Upper lobe of left lung (tissue), 6 donors: Measurements from ENCODE around the gene KLK1. TPM values are rescaled to one million over a fixed set of nuclear protein-coding genes. Genes with fewer than 3 reads are reported as not detected.

ENCODE experiments used
- ATAC-seq, 2 donors: fragments of 200-7000 bp; cut with Tn5 transposase; one replicate each; pipeline ENCODE4 v1.9.1; 2022; ENCODE audit warnings: mild to moderate bottlenecking in 2 of 2, moderate library complexity in 2 of 2; ENCODE audit not compliant: low FRiP score in 2 of 2
- DNase-seq, 2 donors: peaks; one replicate each; pipeline ENCODE4 v3.0.0-alpha.2; 2019 to 2020
- H3K27ac ChIP-seq, 4 donors: fragments of 200-600 bp; sonication (generic); one replicate each; pipeline ENCODE4 v1.5.1; 2016 to 2019
- H3K27me3 ChIP-seq, 4 donors: fragments of 200-600 bp; sonication (generic); one replicate each; pipeline ENCODE4 v1.5.1; 2017 to 2019
- H3K36me3 ChIP-seq, 4 donors: fragments of 200-600 bp; sonication (generic); one replicate each; pipeline ENCODE4 v1.5.1; 2016 to 2019
- H3K4me1 ChIP-seq, 4 donors: fragments of 200-600 bp; sonication (generic); one replicate each; pipeline ENCODE4 v1.5.1; 2018 to 2019
- H3K4me3 ChIP-seq, 4 donors: fragments of 200-600 bp; sonication (generic); one replicate each; pipeline ENCODE4 v1.5.1; 2017 to 2019; ENCODE audit warnings: mild to moderate bottlenecking in 2 of 4, moderate library complexity in 1 of 4
- H3K9me3 ChIP-seq, 4 donors: fragments of 200-600 bp; sonication (generic); one replicate each; pipeline ENCODE4 v1.5.1; 2018 to 2019
- EP300 ChIP-seq, 4 donors: sonication (generic); formaldehyde crosslinking; IDR thresholded peaks; one replicate each; pipeline ENCODE4 v1.5.1; 2017; ENCODE audit warnings: antibody characterized with exemption in 4 of 4, control low read depth in 2 of 4
- POLR2A ChIP-seq, 4 donors: fragments of 450-650 bp; IDR thresholded peaks; one replicate each; pipeline ENCODE4 v1.5.1; 2016 to 2017; ENCODE audit warnings: antibody characterized with exemption in 4 of 4, mild to moderate bottlenecking in 2 of 4
- POLR2AphosphoS5 ChIP-seq, 2 donors: sonication (generic); formaldehyde crosslinking; IDR thresholded peaks; one replicate each; pipeline ENCODE4 v1.5.1; 2017; ENCODE audit warnings: antibody characterized with exemption in 2 of 2
- WGBS, 2 donors: methylation state at CpG; one replicate each; pipeline ENCODE4 v1.1.5; 2017 to 2018; 5-methylcytosine and 5-hydroxymethylcytosine counted together
- total RNA-seq, 6 donors: library from RNA; depleted of rRNA in 4 of 6; stranded (reverse); fragments of >200 nt in 4 of 6; gene quantifications; one replicate each; pipeline versions ENCODE4 v1.1.0 to v1.2.1, GENCODE V29; 2016 to 2021
- TF ChIP-seq, protein P1 (sequence below), 6 experiments: fragments of 450-650 bp in 4 of 6; fragments of 200-600 bp in 2 of 6; sonication (generic) in 2 of 6; IDR thresholded peaks; one replicate each; pipeline ENCODE4 v1.5.1; 2016 to 2019; ENCODE audit warnings: antibody characterized with exemption in 6 of 6
- donor health status: DM: no; HTN: no; CAD: no; lungs with moderate emphysema.
- donor health status: DM: no; HTN: yes; CAD: no; lungs with severe emphysema.

KLK1 gene
- total RNA-seq, 6 donors from 2014 or later: 1.3 to 3.3 (median 2.0) TPM; not detected in 3

DNA sequence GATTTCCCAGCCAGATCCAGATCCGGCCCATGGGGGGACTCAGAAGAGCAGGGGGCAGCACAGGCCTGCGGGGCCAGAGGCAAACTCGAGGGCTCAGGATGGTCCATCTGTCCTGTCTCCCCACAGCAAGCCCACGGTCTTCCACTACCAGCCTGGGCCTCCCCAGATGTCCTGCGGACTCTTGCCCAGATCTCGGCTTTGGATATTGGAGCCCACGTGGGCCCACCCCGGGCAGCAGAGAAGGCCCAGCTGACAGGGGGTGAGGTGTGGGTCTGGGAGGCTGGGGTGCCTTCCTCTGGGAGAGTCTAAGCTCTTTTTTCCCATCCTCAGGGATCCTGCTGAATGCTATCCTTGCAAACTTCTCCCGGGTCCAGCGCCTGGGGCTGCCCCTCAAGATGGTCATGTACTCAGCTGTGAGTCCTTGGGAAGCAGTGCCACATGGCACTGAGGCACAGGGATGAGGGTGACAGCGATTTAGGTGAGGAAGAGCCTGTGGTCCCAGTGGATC, 30.0 kb downstream of the KLK1 start:
- TF ChIP-seq POLR2A (IDR thresholded peaks at IDR 0.05) (no peak), POLR2AphosphoS5 (IDR thresholded peaks at IDR 0.05) (no peak), EP300 (IDR thresholded peaks at IDR 0.05) (no peak)
- TF ChIP-seq, protein P1, sequence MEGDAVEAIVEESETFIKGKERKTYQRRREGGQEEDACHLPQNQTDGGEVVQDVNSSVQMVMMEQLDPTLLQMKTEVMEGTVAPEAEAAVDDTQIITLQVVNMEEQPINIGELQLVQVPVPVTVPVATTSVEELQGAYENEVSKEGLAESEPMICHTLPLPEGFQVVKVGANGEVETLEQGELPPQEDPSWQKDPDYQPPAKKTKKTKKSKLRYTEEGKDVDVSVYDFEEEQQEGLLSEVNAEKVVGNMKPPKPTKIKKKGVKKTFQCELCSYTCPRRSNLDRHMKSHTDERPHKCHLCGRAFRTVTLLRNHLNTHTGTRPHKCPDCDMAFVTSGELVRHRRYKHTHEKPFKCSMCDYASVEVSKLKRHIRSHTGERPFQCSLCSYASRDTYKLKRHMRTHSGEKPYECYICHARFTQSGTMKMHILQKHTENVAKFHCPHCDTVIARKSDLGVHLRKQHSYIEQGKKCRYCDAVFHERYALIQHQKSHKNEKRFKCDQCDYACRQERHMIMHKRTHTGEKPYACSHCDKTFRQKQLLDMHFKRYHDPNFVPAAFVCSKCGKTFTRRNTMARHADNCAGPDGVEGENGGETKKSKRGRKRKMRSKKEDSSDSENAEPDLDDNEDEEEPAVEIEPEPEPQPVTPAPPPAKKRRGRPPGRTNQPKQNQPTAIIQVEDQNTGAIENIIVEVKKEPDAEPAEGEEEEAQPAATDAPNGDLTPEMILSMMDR (IDR thresholded peaks at IDR 0.05): no peak
- H3K4me3 ChIP-seq: no peak overlapping the region
- no peak for ATAC-seq
- H3K27me3 ChIP-seq: no peaks in the 10 kb centered on the region
- no peaks in the 10 kb centered on the region for H3K4me1 ChIP-seq
- no peaks in the 10 kb centered on the region for H3K9me3 ChIP-seq
- H3K36me3 ChIP-seq: peaks cover 9 to 23% (median 15%) of the 10 kb centered on the region in 4 donors
- no peak overlapping the region for H3K27ac ChIP-seq
- 58 to 73% methylated on average over 3 to 11 of the region's 11 CpGs for WGBS, 2 donors
- DNase-seq: no peak

DNA sequence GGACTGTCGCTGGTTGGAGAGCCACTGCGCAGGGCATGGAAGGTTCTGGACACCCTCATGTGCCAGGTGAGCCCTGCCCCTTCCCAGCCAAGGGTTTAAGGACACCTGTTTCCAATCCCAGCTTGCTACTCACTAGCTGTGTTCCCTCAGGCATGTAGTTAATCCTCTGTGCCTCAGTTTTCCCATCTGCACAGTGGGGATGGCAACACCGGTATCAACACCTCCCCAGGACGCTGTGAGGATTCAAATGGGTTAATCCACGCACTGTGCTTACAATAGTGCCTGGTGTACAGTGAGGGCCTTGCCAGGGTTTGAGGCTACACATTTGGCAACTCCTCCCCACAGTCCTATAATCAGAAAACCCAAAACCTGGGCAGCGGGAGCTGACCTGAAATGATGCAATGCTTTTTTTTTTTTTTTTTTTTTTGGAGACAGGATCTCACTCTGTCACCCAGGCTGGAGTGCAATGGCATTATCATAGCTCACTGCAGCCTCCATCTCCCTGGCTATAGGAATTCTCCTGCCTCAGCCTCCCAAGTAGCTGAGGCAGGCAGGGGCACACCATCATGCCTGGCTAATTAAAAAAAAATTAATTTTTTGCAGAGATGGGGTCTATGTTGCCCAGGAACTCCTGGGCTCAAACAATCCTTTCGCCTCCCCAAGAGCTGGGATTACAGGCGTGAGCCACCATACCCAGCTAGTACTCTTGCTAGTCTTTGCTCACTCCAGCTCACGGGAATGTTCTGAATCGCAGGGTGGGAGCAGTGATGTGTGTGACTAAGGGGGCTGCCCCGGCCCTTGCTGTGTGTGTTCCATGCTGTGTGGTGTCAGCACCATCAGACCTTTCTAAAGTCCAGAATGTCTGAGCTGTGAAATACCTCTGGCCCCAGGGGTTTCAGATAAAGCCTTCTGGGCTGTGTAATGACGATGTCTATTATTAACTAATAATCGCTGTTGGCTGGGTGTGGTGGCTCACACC, 31.0 kb downstream of the KLK1 start:
- Histone ChIP-seq H3K4me3 (no peak overlapping the region), H3K36me3 (peaks cover under 1 to 12% (median 4%) of the 10 kb centered on the region in 4 donors), H3K27me3 (no peaks in the 10 kb centered on the region), H3K4me1 (no peaks in the 10 kb centered on the region), H3K9me3 (no peaks in the 10 kb centered on the region), H3K27ac (no peak overlapping the region)
- TF ChIP-seq, protein P1 (IDR thresholded peaks at IDR 0.05): no peak
- TF ChIP-seq POLR2AphosphoS5 (IDR thresholded peaks at IDR 0.05) (no peak), EP300 (IDR thresholded peaks at IDR 0.05) (no peak), POLR2A (IDR thresholded peaks at IDR 0.05) (no peak)
- 84 to 87% methylated on average over 8 to 13 of the region's 13 CpGs for WGBS, 2 donors
- DNase-seq (no peak), ATAC-seq (no peak)

DNA sequence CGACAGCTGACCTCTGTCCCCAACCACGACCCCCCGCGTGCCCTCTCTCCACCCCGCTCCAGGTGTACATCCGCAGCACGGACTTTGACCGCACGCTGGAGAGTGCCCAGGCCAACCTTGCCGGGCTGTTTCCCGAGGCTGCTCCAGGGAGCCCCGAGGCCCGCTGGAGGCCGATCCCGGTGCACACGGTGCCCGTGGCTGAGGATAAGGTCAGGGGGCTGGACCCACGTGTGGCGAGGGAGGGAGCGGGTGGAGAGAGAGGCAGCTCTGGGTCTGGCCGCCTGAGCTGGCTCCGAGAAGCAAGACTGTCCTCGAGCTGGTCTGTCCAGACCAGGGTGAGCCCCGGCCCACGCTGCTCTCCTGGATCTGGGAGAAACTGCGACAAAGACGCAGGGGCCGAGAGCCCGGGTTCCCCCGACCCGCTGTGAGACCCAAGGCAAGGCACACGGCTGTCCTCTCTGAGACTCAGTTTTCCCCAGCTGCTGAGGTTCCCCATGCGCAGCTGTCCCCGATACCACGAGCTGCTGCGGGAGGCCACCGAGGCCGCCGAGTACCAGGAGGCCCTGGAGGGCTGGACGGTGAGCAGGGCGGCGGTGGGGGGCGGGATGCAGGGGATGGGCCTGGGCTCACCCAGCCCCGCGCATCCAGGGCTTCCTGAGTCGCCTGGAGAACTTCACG, 31.9 kb downstream of the KLK1 start:
- Histone ChIP-seq H3K4me1 (no peaks in the 10 kb centered on the region), H3K4me3 (no peak overlapping the region), H3K9me3 (no peaks in the 10 kb centered on the region), H3K27ac (no peak overlapping the region), H3K36me3 (peaks cover 0 to 6% (median 3%) of the 10 kb centered on the region in 4 donors), H3K27me3 (no peaks in the 10 kb centered on the region)
- ATAC-seq (no peak), DNase-seq (peak in 1 of 2 donors; percentile 77)
- 83 to 84% methylated on average over 43 to 44 of the region's 47 CpGs for WGBS, 2 donors
- TF ChIP-seq EP300 (IDR thresholded peaks at IDR 0.05) (no peak), POLR2AphosphoS5 (IDR thresholded peaks at IDR 0.05) (no peak), POLR2A (IDR thresholded peaks at IDR 0.05) (no peak)
- TF ChIP-seq, protein P1 (IDR thresholded peaks at IDR 0.05): no peak

DNA sequence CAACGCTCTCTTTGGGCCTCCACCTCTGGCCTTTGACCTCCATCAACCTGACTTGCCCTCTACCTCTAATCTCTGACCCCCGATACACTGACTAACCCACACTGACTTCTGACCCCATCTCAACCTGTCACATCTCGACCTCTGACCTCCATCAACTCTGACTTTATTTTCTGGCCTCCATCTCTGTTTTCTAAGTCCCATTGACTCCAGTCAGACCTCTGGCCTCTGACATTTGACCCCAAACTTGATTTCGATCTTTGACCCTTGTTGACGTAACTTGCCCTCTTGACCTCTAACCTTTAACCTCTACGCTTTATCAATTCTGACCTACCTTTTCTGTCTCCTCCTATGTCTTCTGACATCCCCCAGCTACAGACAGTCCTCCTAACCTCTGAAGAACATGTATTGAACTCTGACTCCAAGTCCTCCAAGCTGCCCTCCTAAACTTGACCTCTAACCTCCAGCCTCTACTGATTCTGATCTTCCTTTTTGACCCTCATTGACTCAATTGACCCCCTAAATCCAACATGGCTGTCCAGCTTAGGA, 32.6 kb downstream of the KLK1 start:
- Histone ChIP-seq H3K36me3 (no peaks in the 10 kb centered on the region), H3K4me1 (no peaks in the 10 kb centered on the region), H3K27me3 (no peaks in the 10 kb centered on the region), H3K4me3 (no peak overlapping the region), H3K9me3 (no peaks in the 10 kb centered on the region), H3K27ac (no peak overlapping the region)
- ATAC-seq (no peak), DNase-seq (no peak)
- WGBS, 2 donors: 91 to 92% methylated on average over 6 of the region's 6 CpGs
- TF ChIP-seq, protein P1 (IDR thresholded peaks at IDR 0.05): no peak
- TF ChIP-seq EP300 (IDR thresholded peaks at IDR 0.05) (no peak), POLR2AphosphoS5 (IDR thresholded peaks at IDR 0.05) (no peak), POLR2A (IDR thresholded peaks at IDR 0.05) (no peak)
